CD4-positive, alpha-beta T cell treated with Interleukin-4 for 4 hours (primary cell): ENCODE data around the gene SPTBN4.
"Not testable (repeated sequence)": the region's sequence is repeated elsewhere in the genome, so short reads cannot be mapped to it uniquely, and the experiment has no call there.

ENCODE experiments used
- DNase-seq: peaks from one replicate; pipeline ENCODE4 v3.0.0-alpha.2; 2020

The SPTBN4 gene

GRCh38 chr19:40442328-40443130, 24.3 kb upstream of the SPTBN4 start:
- DNase-seq: no peak

GRCh38 chr19:40443131-40443999, 23.4 kb upstream of the SPTBN4 start:
- peak; percentile 100 for DNase-seq

- peak; percentile 94 for DNase-seq
Observed at GRCh38 chr19:40444000-40444824, 22.6 kb upstream of the SPTBN4 start, which contains the start of gene SERTAD3. Gene SERTAD3, minus strand, starts transcription at chr19:40444335. Its CDS starts 2,255 bp downstream, at chr19:40442080.

GRCh38 chr19:40444825-40445312, 21.9 kb upstream of the SPTBN4 start:
- DNase-seq: no peak

- no peak for DNase-seq
Observed at GRCh38 chr19:40445780-40446262, 21.0 kb upstream of the SPTBN4 start.

- no peak for DNase-seq
Observed at GRCh38 chr19:40446263-40446784, 20.5 kb upstream of the SPTBN4 start.

GRCh38 chr19:40449506-40449905, 17.3 kb upstream of the SPTBN4 start:
- DNase-seq: no peak

GRCh38 chr19:40450664-40451063, 16.1 kb upstream of the SPTBN4 start:
- DNase-seq: no peak

GRCh38 chr19:40452016-40452415, 14.8 kb upstream of the SPTBN4 start:
- no peak for DNase-seq

GRCh38 chr19:40453151-40453735, 13.6 kb upstream of the SPTBN4 start:
- DNase-seq: no peak

GRCh38 chr19:40453943-40454342, 12.9 kb upstream of the SPTBN4 start:
- DNase-seq: not testable (repeated sequence)

GRCh38 chr19:40457048-40457447, 9.8 kb upstream of the SPTBN4 start:
- no peak for DNase-seq

- no peak for DNase-seq
Observed at GRCh38 chr19:40457953-40458596, 8.7 kb upstream of the SPTBN4 start.

GRCh38 chr19:40458597-40458974, 8.2 kb upstream of the SPTBN4 start:
- no peak for DNase-seq

- DNase-seq: no peak
Observed at GRCh38 chr19:40460185-40460584, 6.6 kb upstream of the SPTBN4 start.

GRCh38 chr19:40461669-40462221, 5.1 kb upstream of the SPTBN4 start:
- DNase-seq: no peak

- DNase-seq: not testable (repeated sequence)
Observed at GRCh38 chr19:40463587-40464037, 3.2 kb upstream of the SPTBN4 start.

GRCh38 chr19:40464059-40465024, 2.5 kb upstream of the SPTBN4 start:
- peak; percentile 71 for DNase-seq

- peak; percentile 10 for DNase-seq
Observed at GRCh38 chr19:40465025-40465556, 1.7 kb upstream of the SPTBN4 start.
